SK-N-SH treated with all-trans-retinoic acid at 6 μM for 48 hours (cell line): Measurements from ENCODE around the gene EN2.

ENCODE experiments used
- CREB5 ChIP-seq: fragments of 250-450 bp; sonication (Bioruptor Pico); IDR thresholded peaks from 2 replicates; pipeline ENCODE4 v1.5.1; 2020; ENCODE audit warnings: low read depth, mild to moderate bottlenecking, moderate library complexity
- CSRNP3 ChIP-seq: fragments of 250-450 bp; sonication (Bioruptor Pico); IDR thresholded peaks from 2 replicates; pipeline ENCODE4 v1.5.1; 2021; ENCODE audit warnings: mild to moderate bottlenecking, moderate library complexity
- ISL1 ChIP-seq: fragments of 250-450 bp; sonication (Bioruptor Pico); IDR thresholded peaks from 2 replicates; pipeline ENCODE4 v2.1.2; 2022; ENCODE audit warnings: mild to moderate bottlenecking, moderate library complexity
- OSR1 ChIP-seq: fragments of 250-450 bp; sonication (Bioruptor Pico); IDR thresholded peaks from 2 replicates; pipeline ENCODE4 v1.8.0; 2022; ENCODE audit warnings: moderate library complexity, mild to moderate bottlenecking, inconsistent platforms
- PATZ1 ChIP-seq: fragments of 250-450 bp; sonication (Bioruptor Pico); IDR thresholded peaks from 2 replicates; pipeline ENCODE4 v1.8.0; 2020; ENCODE audit warnings: mild to moderate bottlenecking, moderate library complexity, borderline replicate concordance
- RARB ChIP-seq: fragments of 250-450 bp; sonication (Bioruptor Pico); IDR thresholded peaks from 2 replicates; pipeline ENCODE4 v1.8.0; 2021; ENCODE audit warnings: mild to moderate bottlenecking, moderate library complexity
- TOX ChIP-seq: fragments of 250-450 bp; sonication (Bioruptor Pico); IDR thresholded peaks from 2 replicates; pipeline ENCODE4 v1.8.0; 2021; ENCODE audit warnings: mild to moderate bottlenecking, moderate library complexity, borderline replicate concordance
- ZFP30 ChIP-seq: fragments of 450-650 bp; formaldehyde crosslinking; IDR thresholded peaks from 2 replicates; pipeline ENCODE4 v1.5.0; 2022; ENCODE audit warnings: mild to moderate bottlenecking, moderate library complexity
- ZNF565 ChIP-seq: fragments of 450-650 bp; formaldehyde crosslinking; conservative IDR thresholded peaks from 2 replicates; pipeline ENCODE4 v1.5.0; 2020; ENCODE audit warnings: low read depth, mild to moderate bottlenecking, moderate library complexity
- ZNF70 ChIP-seq: fragments of 450-650 bp; formaldehyde crosslinking; IDR thresholded peaks from 2 replicates; pipeline ENCODE4 v1.5.0; 2020; ENCODE audit warnings: mild to moderate bottlenecking, moderate library complexity
- ZNF8 ChIP-seq: fragments of 450-650 bp; formaldehyde crosslinking; IDR thresholded peaks from 2 replicates; pipeline ENCODE4 v1.5.0; 2020; ENCODE audit warnings: mild to moderate bottlenecking, moderate library complexity

GRCh38 chr7:155481764-155482163, 23.8 kb downstream of the EN2 start:
- no peak for TF ChIP-seq CREB5 (CRISPR knock-in tag)
- no peak for TF ChIP-seq ZNF8 (CRISPR knock-in tag)
- TF ChIP-seq RARB (CRISPR knock-in tag): no peak
- no peak for TF ChIP-seq OSR1
- TF ChIP-seq ISL1 (CRISPR knock-in tag): no peak
- no peak for TF ChIP-seq PATZ1 (CRISPR knock-in tag)
- TF ChIP-seq ZFP30: no peak
- no peak for TF ChIP-seq TOX (CRISPR knock-in tag)
- no peak for TF ChIP-seq ZNF565 (CRISPR knock-in tag)
- TF ChIP-seq ZNF70: no peak
- TF ChIP-seq CSRNP3 (CRISPR knock-in tag): no peak
